ENCODE data around the gene USP50.
"Not testable (repeated sequence)": the region's sequence is repeated elsewhere in the genome, so short reads cannot be mapped to it uniquely, and the experiment has no call there.

The USP50 gene

DNA sequence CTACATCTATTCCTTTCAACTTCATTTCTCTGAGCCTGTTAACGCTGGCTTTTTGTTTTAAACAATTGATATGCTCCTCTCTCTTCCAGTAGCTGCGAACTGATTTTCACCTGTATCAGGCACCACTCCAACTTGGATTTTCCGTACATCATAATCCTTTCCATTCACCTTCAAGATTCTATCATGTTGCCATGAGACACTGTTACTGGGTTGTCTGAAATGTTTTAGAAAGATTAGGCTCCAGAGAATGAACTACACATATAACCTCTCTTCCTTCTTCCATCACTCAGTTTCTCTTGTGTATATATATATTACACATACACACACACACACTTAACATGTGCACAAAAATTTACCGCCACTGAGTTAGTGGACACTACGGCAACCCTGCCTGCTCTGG is at the start of gene USP50:
TSS of gene USP50 (minus strand) at position 101 of the 400 bp plus-strand sequence. CDS start 141 bp downstream, outside the sequence.
- no peak for FAIRE-seq

DNA sequence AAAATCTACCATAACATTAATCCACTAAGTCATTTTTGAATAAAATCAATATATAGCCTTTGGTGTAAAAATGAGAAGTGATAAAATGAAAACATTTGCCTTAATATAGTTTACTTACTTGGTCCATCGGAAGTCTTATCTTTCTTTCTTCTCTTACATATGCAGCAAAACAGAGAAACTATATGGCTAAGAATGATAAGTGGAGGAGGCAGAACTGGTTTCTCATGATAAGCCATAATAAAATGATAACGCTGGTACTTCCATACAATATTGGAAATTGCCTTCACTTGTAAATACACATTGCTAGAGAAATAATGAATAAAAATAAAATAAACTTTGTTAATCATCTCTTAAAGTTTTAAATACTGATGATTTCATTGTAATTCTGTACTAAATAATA is 47.8 kb upstream of the USP50 start:
- FAIRE-seq: peak; percentile 37

DNA sequence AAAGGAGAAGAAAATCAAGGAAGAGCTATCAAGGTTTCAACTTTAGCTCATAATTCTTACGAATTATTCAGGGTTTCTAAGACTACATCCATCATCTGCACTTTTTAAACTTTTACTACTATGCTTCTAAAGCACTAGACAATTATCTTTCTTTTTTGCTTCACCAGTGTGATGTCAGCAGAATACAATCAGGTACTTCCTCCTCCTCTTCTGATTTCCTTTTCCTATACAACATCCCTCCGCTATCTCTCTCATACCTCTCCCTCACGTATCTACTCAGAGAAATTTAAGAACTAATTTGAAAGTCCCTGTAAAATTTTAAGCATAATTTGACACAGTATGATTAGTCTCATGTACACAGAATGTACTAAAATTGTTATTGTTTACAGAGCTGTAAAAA is 47.3 kb upstream of the USP50 start:
- FAIRE-seq: no peak

DNA sequence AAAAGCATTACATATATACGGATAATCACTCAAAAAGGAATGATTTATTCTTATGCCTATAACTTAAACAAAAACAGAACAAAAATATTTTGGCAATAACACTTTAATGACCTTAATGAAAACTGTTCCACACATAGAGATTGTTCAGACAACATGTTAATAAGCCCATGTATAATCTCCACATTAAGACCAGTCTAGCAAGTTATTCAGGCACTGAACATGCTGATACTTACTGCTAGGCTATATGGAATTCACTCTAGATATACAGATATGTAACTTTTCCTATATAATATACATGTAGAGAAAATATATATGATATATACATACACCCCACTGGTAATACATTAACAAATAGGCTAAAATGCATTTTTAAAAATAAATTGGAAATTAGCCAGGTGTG is 43.8 kb upstream of the USP50 start:
- FAIRE-seq: no peak

DNA sequence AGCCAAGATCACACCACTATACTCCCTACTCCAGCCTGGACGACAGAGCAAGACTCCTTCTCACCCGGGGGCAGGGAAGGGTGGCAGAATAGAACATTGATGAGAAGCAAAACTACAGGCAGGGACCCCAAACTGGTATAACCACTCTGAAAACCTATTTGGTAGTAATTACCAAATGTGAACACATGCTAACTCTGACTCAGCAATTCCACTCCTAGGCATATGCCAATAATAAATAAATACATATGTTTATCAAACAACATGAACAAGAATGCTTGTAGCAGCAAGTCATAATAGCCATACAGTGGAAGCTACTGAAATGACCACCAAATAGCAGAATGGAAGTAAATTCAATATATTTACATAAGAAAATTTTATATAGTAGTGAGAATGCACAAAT is 31.0 kb upstream of the USP50 start:
- no peak for FAIRE-seq

DNA sequence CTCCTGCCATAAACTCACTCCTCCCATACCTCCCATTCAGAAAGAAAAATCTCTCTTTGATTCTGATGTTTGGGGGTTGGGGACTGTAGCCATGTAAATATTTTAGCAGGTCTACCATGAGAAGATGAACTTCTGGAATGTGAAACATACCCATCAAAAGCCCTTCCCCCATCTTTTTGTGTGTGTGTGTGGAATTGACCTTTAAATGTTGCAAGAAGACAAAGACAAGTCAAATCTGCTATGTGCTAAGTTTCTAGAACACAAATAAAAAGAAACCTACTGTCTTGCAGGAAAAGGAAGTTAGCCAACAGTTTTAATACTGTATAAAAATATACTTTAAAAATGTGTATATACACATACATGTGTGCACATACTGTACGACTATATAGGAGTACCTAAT is 29.7 kb upstream of the USP50 start:
- FAIRE-seq: no peak

DNA sequence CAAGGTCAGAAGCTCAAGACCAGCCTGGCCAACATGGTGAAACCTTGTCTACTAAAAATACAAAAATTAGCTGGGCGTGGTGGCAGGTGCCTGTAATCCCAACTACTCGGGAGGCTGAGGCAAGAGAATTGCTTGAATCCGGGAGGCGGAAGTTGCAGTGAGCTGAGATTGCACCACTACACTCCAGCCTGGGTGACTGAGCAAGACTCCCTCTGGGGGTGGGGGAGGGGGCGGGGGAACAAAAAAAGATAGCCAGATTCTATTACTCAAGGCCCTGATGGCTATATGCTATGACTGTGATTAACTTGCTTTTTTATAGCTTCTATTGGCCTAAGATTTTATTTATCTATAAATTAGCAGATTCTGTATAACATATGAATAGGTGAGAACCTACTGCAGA is 27.4 kb upstream of the USP50 start:
- FAIRE-seq: not testable (repeated sequence)

DNA sequence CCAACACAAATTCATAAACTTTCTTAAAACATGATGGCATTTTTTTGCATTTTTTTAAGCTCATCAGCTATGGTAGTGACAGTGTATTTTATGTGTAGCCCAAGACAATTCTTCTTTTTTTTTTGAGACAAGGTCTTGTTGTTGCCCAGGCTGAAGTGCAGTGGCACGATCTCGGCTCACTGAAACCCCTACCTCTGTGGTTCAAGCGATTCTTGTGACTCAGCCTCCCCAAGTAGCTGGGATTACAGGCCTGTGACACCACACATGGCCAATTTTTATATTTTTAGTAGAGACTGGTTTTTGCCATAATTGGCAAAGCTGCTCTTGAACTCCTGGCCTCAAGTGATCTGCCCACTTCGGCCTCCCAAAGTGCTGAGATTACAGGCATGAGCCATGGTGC is 17.3 kb upstream of the USP50 start:
- FAIRE-seq: no peak

DNA sequence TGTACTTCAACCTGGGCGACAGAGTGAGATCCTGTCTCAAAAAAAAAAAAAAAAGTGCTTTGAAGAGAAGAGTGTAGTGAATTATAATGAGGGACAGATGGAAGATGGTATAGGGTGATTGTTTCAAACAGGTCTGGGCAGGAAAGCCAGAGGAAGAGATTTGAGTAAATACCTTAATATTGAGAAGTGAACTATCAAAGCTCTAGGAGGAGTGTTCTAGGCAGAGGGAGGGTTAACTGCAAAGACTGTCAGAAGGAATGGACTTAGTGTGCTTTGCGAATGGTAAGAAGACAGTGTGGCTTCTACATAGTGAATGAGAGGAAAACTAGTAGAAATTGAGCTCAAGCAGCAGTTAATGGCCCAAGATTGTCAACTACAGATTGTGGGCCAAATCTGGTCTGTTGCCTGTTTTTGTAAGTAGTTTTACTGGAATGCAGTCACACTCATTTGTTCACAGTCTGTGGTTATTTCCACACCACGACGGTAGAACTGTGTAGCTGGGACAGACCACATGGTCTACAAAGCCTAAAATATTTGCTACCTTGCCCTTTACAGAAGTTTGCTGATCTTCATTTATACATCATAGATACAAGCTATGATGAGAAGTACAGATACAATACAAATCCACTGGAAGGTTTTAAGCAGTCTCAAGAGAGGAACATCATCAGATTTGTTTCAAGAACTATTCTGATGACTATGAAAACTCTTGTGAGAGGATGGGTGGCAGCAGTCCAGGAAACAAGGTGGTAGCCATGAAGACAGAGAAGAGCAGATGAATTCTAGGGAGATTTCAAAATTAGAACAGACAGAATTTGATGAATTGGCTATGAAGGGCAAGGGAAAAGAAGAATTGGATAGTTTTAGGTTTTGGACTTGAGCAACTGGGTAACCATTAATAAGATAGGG is 16.5 kb upstream of the USP50 start:
- FAIRE-seq: no peak

DNA sequence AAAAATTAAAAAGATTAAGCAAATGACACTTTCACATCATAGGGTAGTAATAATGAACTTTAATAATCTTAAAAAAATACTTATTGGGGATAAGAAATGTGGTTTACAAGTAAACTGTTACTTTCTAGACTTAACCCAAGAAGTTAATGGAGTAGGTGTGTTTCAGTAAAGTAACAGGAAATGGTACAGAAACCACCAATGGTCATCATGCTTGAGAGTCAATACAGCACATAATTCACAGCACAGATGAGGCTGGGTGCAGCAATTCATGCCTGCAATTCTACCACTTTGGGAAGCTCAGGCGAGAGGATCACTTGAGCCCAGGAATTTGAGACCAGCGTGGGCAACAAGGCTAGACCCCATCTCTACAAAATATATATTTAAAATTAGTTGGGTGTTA is 11.5 kb upstream of the USP50 start:
- FAIRE-seq: no peak

DNA sequence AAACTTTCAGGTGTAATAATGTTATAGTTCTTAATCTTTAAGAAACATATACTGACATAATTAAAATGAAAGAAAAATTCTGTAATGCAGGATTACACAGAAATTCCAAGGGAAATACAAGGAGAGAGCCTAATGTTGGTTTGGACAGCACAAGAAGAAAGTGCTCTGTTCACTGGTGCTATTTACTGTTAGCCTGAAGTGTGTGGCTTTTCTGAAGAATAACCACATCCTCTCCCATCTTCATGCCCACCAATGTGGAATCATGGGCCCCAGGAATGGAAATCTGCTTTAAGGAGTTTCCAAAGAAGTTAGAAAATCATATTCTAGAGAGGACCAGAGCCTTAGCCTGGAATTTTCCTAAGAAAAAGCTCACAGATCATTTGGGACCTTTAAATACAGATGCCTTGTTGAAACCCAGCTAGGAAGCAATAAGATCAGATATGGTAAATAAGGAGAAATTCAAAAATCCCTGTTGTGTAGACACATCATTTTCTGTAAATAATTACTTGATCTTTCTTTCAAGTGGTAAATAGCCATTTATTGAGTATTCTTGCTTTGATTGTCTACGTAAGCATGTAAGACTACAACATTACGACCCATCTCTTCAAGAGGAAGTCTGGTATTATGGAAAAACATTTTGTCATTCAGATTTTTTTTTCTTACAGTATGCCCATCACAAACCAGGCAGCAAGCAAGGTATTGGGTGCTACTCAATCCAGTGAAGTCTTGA is 10.3 kb upstream of the USP50 start:
- no peak for FAIRE-seq

DNA sequence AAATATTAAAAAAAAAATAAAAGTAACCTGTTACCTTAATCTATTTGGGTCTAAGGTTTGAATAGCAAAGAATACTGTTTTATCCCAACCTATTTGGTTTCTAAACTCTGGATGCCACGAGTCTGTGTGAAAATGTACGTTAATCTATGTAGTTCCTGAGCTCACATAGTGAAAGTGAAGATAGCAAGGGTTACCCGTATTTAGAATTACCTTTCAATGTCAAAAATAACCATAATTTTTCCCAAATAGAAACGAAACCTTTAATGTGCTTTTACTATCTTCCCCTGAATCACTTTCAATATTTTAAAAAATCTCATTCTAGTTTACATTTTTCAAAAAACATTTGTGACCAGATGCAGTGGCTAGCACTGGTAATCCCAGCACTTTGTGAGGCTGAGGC is 5.8 kb upstream of the USP50 start:
- FAIRE-seq: no peak

DNA sequence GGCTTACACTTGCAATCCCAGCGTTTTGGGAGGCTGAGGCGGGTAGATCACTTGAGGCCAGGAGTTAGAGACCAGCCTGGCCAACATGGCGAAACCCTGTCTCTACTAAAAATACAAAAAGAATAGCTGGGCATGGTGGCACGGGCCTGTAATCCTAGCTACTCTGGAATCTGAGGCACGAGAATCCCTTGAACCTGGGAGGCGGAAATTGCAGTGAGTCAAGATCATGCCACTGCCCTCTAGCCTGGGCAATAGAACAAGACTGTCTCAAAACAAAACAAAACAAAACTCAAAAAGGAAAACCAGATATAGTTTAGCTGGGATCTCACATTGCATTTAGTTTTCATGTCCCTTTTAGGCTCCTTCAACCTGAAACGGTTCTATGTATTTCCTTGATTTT is 2.9 kb upstream of the USP50 start:
- FAIRE-seq: no peak

DNA sequence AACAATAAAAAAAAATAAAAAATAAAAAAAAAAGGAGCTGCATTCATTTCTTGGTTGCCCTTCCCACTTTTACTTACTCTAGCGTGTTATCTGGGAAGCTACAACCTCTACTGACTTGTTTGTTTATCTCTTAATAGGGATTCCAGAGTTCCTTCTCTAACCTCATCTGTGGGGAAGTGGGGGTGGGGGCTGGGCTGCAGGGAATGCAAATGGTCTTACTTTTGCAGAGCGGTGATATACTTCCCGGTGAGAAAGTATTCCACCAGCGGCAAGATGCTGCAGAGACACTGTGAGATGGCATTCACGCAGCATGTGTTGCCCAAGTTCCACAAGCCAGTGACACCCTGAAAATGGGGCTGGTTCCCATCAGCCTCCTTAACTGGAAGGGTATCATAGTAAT is 2.1 kb downstream of the USP50 start:
- FAIRE-seq: no peak

DNA sequence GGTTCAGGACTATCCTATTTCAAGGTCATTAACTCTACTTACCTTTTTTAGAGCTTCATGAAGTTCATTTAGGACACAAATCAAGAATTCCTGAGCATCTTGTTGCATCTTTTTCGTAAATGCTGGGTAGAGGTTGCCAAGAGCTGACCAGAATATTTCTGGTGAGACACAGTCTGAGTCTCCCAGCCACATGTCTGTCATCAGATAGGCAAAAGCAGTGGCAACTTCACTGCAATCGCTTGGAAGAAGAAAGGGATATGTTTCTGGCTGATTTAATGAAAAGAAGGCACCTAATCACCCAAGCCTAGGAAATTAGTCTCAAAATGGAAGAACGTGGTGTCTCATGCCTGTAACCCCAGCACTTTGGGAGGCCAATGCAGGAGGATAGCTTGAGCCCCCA is 2.9 kb downstream of the USP50 start:
- FAIRE-seq: no peak

DNA sequence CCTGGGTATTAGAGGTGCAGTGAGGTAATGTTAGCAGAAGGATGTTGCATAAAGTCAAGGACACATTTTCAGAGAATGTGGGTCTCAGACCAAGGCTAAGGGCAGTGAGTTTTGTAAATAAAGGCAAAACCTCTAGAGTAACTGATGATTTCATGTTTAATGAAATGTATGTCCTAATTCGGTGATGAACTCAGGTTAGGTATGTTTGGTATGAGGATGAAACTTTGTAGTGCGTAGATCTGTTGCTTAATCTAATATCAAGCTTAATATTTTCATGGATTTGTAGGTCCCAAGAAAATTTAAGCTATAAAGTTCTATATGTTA is 3.6 kb downstream of the USP50 start:
- no peak for FAIRE-seq

DNA sequence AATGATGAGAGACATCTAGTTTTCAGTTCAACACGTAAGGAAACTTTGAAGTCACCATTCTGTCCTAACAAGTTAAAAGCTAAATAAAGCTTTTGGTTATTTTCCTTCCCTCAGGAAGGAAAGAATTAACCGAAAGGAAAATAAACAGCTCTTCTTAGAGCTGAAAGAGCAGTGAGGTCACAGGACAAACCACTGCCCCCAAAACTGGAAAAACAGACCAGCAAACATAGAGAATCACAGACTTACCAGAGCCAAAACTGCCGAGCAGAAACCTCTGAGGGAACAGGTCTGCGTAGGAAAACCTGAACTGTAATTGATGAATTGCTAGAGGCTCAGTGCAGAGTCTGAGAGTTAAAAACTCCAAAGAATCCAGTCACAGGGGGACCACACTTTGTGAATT is 14.7 kb downstream of the USP50 start:
- FAIRE-seq: no peak

DNA sequence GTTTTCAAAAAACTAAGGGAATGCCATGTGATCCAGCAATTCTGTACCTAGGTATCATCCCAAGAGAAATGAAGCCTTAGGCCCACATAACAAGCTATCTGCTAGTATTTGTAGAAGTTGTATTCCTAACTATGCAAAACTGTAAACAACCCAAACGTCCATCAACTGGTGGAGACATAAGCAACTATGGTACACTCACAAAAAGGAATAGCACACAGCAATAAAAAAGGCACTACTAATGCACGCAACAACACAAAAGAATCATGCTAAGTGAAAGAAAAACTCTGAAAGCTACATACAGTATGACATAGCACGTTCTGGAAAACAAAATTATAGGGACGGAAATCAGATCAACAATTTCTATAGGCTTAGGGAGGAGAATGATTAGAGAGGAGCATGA is 15.3 kb downstream of the USP50 start:
- FAIRE-seq: no peak

DNA sequence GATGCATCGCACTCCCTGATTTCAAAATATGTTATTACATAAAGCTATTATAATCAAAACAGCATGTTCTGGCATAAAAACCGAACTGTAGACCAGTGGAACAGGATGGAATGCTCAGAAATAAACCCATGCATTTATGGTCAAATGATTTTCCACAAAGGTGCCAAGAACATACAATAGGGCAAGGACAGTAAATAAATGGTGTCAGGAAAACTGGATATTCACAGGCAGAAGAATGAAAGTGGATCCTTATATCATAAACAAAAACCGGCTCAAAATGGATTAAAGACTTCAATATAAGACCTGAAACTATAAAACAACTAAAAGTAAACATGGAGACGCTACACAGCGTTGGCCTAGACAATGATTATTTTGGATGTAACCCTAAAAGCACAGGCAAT is 22.6 kb downstream of the USP50 start:
- FAIRE-seq: no peak

DNA sequence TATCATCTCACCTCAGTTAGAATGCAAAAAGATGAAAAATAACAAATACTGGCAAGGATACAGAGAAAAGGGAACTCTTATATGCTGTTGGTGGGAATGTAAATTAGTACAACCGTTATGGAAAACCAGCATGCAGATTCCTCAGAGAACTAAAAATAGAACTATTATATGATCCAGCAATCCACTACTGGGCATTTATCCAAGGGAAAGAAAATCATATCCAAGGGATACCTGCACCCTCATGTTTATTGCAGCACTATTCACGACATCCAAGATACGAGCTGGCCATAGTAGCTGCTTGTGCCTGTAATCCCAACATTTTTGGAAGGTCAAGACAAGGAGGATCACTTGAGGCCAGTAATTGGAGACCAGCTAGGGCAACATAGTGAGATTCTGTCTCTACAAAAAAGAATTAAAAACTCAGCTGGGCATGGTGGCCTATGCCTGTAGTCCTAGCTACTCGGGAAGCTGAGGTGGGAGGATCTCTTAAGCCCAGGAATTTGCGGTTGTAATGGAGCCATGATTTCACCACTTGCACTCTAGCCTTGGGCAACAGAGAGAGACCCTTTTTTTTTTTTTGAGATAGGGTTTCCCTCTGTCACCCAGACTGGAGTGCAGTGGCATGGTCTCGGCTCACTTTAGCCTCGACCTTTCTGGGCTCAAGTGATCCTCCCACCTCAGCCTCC is 26.6 kb downstream of the USP50 start:
- no peak for FAIRE-seq

DNA sequence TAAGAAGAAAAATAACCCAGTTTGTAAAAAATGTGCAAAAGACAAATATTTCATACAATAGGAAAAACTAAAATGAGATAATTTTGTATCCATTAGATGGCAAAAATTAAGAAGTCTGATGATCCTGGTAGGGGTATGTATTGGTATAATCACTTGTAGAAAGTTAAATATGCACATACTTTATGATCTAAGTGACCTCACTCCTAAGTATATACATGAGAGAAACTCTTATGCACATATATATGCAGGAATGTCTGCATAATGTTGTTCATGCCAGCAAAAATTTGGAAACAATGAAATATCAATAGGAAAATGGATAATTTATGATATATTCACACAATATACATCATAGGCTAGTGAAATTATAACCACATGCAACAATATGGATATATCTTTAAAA is 33.5 kb downstream of the USP50 start:
- FAIRE-seq: no peak

DNA sequence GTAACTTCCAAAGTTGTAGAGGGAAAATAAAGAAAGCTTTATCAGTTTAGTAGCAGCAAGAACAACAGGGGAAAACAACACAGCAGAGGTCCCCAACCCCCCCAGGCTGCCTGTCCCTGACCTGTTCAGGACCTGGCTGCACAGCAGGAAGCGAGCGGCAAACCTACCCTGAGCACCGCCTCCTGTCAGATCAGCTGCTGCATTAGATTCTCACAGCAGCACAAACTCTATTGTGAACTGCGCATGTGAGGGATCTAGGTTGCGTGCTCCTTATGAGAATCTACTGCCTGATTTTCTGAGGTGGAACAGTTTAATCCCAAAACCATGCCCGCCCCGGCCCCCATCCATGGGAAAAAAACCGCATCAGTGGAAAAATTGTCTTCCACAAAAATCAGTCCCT is 40.3 kb downstream of the USP50 start:
- FAIRE-seq: no peak

DNA sequence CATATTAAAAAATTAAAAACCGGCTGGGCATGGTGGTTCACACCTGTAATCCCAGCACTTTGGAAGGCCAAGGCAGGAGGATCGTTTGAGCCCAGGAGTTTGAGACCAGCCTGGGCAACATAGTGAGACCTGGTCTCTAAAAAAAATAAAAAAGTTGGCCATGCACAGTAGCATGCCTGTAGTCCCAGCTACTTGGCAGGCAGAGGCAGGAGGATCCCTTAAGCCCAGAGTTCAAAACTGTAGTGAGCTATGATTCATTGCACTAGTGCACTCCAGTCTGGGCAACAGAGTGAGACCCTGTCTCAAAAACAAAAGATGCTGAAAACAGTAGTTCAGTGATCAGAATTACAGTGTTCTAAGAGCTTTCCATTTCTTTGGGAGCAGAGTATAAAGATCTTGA is 40.8 kb downstream of the USP50 start:
- FAIRE-seq: not testable (repeated sequence)

DNA sequence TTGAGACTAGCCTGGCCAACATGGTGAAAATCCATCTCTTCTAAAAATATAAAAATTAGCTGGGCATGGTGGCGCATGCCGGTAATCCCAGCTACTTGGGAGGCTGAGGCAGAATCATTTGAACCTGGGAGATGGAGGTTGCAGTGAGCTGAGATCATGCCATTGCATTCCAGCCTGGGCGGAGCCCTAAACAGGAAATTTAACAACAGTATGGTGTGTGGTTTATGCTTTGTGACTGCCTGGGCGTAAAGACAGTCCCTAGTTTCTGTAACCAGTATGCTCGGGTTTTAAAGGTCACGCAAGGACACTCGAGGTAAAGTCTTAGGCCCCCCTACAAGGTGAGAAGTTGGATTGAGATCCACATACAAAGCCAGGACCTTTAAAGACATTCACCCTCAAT is 43.3 kb downstream of the USP50 start:
- FAIRE-seq: no peak
